ENCODE measurements around the gene ACSM6.
"Not testable (repeated sequence)": the region's sequence is repeated elsewhere in the genome, so short reads cannot be mapped to it uniquely, and the experiment has no call there.

The ACSM6 gene

DNA sequence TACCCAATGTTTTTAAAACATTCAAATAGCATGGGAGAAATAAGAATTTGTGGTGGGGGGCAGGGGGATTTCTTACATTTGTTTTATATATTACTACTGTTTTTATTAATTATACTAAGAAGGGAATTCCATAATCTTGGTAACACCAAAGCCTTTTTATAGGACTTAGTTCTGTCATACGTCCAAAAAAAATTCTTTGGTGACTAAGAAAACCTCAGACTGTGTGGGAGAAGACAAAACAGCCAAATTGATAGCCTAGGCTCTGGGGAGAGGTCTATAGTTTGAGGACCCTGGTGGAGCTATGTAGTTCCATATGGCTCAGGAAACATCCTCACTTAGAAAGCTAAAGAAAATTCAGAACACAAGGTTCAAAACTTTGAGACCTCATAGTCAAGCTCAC, 23.4 kb downstream of the ACSM6 start:
- no peak for DNase-seq

DNA sequence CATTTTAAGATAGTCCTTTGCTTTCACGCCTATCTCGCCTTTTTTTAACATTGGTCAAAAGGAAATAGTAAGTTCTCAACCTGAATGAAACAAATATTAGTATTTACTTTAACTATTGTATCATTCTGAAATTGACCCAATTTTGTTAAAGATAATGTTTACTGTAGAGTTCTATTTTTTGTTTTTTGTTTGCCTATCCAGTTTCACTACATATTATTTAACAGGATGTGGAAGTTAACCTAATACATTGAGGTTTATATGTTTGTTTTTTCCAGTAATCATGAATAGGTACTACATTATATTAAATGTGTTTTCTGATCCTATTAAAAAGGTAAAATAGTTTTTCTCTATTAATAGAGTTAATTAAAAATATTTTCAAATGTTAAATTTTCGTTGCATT, 26.5 kb downstream of the ACSM6 start:
- no peak for DNase-seq

DNA sequence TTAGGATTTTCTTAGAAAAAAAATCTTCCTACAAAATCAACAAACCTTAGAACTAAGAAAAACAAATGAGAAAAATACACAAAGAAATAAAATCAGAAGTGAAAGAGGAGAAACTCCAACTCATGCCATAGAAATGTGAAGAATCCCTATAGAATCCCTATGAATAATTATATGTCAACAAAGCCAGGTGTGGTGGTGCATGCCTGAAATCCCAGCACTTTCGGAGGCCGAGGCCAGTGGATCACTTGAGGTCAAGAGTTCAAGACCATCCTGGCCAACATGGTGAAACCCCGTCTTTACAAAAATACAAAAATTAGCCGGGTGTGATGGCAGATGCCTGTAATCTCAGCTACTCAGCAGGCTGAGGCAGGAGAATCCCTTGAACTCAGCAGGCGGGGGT, 27.1 kb downstream of the ACSM6 start:
- no peak for DNase-seq

- DNase-seq, result no peak
These were observed 31.1 kb downstream of the ACSM6 start for GRCh38 chr10:95225136-95225535.

- not testable (repeated sequence) for DNase-seq
These were observed 35.1 kb downstream of the ACSM6 start for GRCh38 chr10:95228934-95229723.

- no peak for DNase-seq
These were observed 35.9 kb downstream of the ACSM6 start for GRCh38 chr10:95229724-95230627.

DNA sequence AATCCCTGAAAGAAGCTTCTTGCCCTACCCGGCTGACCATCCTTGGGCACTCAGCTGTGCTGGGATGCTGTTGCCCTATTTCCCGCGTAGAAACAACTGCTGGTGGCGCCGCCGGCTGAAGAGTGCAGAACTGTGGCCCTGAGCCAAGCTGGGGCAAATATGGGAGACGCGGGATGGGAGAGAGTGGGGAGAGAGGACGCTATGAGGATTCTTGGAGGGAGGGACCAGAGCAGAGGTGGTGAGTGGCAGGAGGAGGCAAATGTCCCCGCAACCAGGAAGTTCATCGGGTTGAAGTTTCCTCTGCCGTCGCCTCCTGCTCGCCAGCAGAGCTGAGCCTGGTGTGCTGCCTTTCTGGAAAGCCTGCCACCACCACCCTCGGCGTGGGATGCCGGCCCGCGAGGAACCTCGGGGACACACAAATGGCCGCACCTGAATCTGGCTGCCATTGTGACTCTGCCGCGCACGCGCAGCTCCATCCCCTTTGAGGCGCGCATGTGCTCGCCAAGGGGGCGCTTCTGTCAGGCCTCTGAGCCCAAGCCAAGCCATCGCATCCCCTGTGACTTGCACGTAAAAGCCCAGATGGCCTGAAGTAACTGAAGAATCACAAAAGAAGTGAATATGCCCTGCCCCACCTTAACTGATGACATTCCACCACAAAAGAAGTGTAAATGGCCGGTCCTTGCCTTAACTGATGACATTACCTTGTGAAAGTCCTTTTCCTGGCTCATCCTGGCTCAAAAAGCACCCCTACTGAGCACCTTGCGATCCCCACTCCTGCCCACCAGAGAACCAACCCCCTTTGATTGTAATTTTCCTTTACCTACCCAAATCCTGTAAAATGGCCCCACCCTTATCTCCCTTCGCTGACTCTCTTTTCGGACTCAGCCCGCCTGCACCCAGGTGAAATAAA, 36.9 kb downstream of the ACSM6 start:
- not testable (repeated sequence) for DNase-seq

DNA sequence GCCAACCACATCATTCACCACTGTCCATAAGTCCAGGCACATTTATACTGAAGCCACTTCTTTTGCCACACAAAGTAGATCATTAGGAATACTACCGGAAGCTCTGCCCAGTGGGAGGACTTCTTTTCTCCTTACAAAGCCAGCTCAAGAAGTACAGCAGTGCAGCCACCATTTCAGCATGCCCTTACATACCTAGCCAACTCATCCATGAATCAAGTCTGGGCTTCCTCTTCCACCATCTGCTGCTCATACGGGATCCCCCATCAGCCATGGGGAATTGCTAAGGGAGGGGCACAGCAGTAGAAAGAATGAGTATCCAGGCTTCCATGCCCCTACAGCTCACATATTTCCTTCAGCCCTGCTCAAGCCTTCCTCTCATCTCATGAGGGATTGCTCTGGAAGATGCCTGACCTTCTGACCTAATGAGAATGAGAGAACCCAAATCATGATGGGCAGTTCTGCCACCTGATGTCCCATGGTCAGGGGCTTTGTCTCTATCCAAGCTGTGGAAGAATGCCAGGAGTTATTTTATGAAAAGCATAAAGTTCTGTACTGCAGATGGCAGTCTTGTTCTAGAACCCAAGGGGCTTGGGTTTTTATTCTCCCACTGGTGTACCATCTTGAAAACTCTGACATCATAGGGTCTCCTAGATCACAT, 39.5 kb downstream of the ACSM6 start:
- DNase-seq, result no peak

DNA sequence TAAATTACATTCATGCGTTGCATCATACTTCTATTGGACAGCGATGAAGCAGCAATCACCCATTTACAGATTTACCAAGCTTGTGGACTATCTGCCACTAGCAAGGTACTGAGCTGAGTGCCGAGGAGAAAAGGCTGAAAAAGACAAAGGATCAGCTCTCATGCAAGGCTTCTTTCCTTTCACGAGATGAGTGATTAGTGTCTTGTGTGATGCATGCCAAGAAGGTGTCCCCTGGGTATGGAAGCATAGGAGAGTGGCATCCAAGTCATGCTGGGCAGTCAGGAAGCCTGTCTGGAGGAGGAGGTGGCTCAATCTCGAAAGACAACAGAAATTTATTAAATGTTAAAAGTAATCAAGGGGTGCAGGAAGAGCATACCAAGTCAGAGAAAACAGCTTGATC, 40.9 kb downstream of the ACSM6 start:
- no peak for DNase-seq

DNA sequence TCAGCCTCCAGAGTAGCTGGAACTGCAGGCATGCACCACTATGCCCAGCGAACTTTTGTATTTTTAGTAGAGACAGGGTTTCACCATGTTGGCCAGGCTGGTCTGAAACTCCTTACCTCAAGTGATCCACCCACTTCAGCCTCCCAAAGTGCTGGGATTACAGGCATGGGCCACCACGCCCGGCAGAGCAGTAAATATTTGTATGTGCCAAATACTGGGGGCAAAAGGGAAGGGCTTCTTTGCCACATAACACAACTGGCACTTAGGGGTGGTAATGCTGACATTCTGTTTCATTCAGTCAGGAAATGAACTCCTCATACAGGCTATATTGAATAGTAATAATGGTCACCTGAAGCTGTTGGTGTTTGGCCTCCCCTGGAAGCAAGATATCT, 41.6 kb downstream of the ACSM6 start:
- DNase-seq, result no peak

DNA sequence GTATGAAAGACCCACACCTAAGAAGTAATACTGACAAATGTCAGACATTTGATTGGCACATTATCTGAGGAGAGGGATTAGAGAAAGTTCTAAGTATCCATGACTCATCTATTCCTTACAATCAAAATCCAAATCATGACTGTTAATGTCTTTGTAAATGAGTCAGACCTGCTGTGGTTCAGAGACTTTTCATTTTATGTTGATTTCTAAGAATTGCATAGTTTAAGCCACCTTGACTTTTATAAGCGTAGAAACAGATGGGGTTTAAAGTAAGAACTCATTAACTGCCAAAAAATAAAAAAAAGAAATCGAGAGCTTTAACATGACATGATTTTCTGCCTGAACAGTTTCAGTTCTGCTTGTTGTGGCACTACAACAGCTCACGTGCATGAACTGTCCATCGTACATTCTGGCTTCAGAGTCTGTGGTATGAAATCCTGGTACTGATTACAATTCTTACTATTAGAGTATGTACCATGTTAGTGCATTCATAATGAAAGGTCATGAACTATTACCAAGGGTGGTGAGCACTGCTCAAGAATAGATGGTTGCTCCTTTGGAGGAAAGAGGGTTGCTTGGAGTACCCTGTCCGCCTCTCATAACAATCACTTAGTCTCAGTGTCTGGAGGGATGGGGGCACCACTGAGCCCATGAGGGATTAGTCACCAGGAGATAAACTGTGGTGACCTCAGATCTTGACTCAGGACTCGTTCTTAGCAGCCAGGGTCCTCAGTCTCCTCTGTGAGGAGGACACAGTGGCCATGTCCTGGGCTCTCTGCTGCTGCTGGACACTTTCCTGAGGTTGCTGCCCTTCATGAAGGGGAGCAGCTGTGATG, 42.2 kb downstream of the ACSM6 start:
- no peak for DNase-seq

DNA sequence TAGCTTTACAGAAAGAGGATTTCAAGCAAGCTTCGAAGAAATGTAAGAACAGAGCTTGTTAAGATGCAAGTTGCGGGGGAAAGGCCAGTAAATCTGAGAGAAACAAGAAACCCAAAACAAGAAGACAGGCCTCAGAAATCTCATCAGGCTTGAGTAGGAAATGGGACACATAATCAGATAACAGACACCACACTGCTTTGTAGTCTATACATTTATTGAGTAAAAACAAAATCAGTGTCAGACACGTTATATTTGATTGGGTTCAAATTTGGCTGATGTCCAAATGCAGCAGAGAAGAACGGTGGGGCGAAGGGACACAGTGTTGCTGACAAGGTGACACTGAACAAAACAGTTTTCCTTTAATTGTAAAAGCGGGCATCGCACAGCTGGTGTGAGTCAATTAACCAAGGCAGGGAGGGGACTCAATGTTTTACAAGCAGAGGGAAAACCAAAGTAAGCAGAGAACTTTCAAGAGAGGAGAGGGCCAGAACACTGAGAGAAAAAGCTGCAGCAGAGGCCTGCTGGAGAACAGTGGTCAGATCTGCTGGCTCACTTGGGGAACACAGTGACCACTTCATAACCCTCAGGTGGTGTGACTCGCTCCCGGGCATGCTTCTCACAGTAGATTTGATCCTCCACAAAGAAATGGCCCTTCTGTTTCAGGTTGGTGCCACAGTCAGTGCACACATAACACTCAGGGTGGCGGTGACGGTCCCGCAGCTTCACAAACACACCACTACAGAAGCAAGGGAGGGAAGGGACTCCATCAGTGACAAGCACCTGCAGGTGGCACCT, 43.5 kb downstream of the ACSM6 start:
- no peak for DNase-seq

- DNase-seq, result not testable (repeated sequence)
These were observed 46.1 kb downstream of the ACSM6 start for GRCh38 chr10:95240096-95240495.

DNA sequence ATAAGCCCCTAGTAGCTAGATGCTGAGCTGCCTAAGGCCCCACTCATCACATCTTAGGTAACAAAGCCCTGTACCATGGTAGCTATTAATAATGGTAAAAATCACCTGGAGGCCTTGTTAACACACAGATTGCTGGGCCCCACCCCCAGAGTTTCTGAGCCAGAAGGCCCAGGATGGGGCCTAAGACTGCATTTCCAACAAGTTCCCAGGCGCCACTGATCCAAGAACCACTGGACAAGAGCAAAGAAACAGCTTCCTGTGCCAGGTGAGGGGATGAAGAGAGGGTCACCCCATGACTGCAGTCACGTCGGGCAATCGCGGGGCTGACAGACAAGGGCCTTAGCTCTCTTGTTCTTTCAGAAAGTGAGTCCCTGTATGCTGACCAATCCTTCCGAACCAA, 46.8 kb downstream of the ACSM6 start:
- no peak for DNase-seq

- DNase-seq, result no peak
These were observed 47.5 kb downstream of the ACSM6 start for GRCh38 chr10:95241533-95241932.

- DNase-seq, result no peak
These were observed 48.7 kb downstream of the ACSM6 start for GRCh38 chr10:95242581-95243317.

- DNase-seq, result no peak
These were observed 49.2 kb downstream of the ACSM6 start for GRCh38 chr10:95243318-95243617.

DNA sequence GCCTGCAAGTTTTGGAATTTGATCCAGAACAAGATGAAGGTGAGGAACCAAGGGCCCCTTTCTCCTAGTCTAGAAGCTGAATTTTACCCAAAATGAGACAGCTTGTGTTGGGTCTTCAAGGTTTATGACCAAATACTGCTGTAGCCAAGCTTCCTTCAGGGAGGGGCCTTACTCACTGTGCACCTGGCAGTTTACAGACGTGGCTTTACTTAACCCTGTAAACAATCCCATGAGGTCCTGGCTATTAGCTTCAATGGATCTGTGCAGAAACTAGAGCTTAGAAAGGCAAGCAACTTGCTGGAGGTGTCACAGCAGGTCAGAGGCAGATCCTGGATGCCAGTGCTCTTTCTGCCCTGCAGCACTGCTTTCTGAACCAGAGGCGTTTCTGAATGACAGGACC, 50.1 kb downstream of the ACSM6 start:
- no peak for DNase-seq

- no peak for DNase-seq
These were observed 51.5 kb downstream of the ACSM6 start for GRCh38 chr10:95245425-95246055.
